ENCODE data around the gene MYBPH.

The MYBPH gene

GRCh38 chr1:203126866-203127665, 48.6 kb downstream of the MYBPH start:
- no peak for TF ChIP-seq Cebpa-rat (IDR thresholded peaks at IDR 0.05)
- H3K4me2 ChIP-seq, result peak overlapping the region; percentile 69 to 83 (median 75)
- no peaks in the 10 kb centered on the region for H3K9me3 ChIP-seq (replicated peaks in 1 of 11)
- peak overlapping the region in 7 of 10 experiments; percentile 8 to 49 (median 24); a peak in 4 of 20 replicates for H3K4me3 ChIP-seq
- H3K4me1 ChIP-seq, result peaks cover 72 to 91% (median 88%) of the 10 kb centered on the region in 10 experiments
- H3K27me3 ChIP-seq, result peaks cover 31 to 67% (median 40%) of the 10 kb centered on the region in 11 experiments
- peaks cover 0 to 38% (median 0%) of the 10 kb centered on the region in 11 experiments; a peak in 3 of 22 replicates for H4K20me1 ChIP-seq
- H3K27ac ChIP-seq, result no peak overlapping the region
- H3K36me3 ChIP-seq, result no peaks in the 10 kb centered on the region
- peak overlapping the region in 1 of 11 experiments; percentile 20; a peak in 1 of 22 replicates for H3K9ac ChIP-seq

GRCh38 chr1:203126151-203126865, 49.3 kb downstream of the MYBPH start:
- Histone ChIP-seq H3K27me3 (peaks cover 31 to 61% (median 40%) of the 10 kb centered on the region in 11 experiments), H3K36me3 (no peaks in the 10 kb centered on the region), H3K4me2 (peak overlapping the region; percentile 69 to 83 (median 75)), H3K9me3 (replicated peaks in 1 of 11) (no peaks in the 10 kb centered on the region), H3K4me1 (peaks cover 80 to 91% (median 88%) of the 10 kb centered on the region in 10 experiments), H3K4me3 (peak overlapping the region in 1 of 10 experiments; percentile 49; a peak in 1 of 20 replicates), H4K20me1 (peaks cover 0 to 45% (median 0%) of the 10 kb centered on the region in 11 experiments; a peak in 3 of 22 replicates), H3K27ac (no peak overlapping the region), H3K9ac (no peak overlapping the region)
- no peak for TF ChIP-seq Cebpa-rat (IDR thresholded peaks at IDR 0.05)

- H3K4me1 ChIP-seq, result peaks cover 80 to 91% (median 85%) of the 10 kb centered on the region in 10 experiments
- H3K9me3 ChIP-seq (replicated peaks in 1 of 11), result no peaks in the 10 kb centered on the region
- H3K4me2 ChIP-seq, result peak overlapping the region; percentile 69 to 83 (median 75)
- H4K20me1 ChIP-seq, result peaks cover 0 to 53% (median 0%) of the 10 kb centered on the region in 11 experiments; a peak in 3 of 22 replicates
- H3K27ac ChIP-seq, result no peak overlapping the region
- TF ChIP-seq Cebpa-rat (IDR thresholded peaks at IDR 0.05), result no peak
- no peak overlapping the region for H3K4me3 ChIP-seq
- peak overlapping the region in 2 of 11 experiments; percentile 18 to 45; a peak in 2 of 22 replicates for H3K9ac ChIP-seq
- H3K27me3 ChIP-seq, result peaks cover 31 to 68% (median 38%) of the 10 kb centered on the region in 11 experiments
- H3K36me3 ChIP-seq, result no peaks in the 10 kb centered on the region
Measured at GRCh38 chr1:203124546-203125317, 50.9 kb downstream of the MYBPH start.

GRCh38 chr1:203124011-203124410, 51.6 kb downstream of the MYBPH start:
- Histone ChIP-seq H3K4me1 (peaks cover 73 to 83% (median 78%) of the 10 kb centered on the region in 10 experiments), H3K27ac (no peak overlapping the region), H3K36me3 (no peaks in the 10 kb centered on the region), H3K4me3 (no peak overlapping the region; a peak in 1 of 20 replicates), H4K20me1 (peaks cover 0 to 48% (median 0%) of the 10 kb centered on the region in 11 experiments; a peak in 2 of 22 replicates), H3K4me2 (peak overlapping the region; percentile 69 to 83 (median 75); a peak in 20 of 22 replicates), H3K27me3 (peaks cover 27 to 74% (median 31%) of the 10 kb centered on the region in 11 experiments), H3K9me3 (replicated peaks in 1 of 11) (no peaks in the 10 kb centered on the region), H3K9ac (peak overlapping the region in 2 of 11 experiments; percentile 18 to 45; a peak in 2 of 22 replicates)
- no peak for TF ChIP-seq Cebpa-rat (IDR thresholded peaks at IDR 0.05)

- Histone ChIP-seq H3K27me3 (peaks cover 8 to 74% (median 13%) of the 10 kb centered on the region in 11 experiments), H3K27ac (no peak overlapping the region), H3K4me1 (peaks cover 58 to 82% (median 67%) of the 10 kb centered on the region in 10 experiments), H3K36me3 (no peaks in the 10 kb centered on the region), H3K9ac (no peak overlapping the region), H3K9me3 (replicated peaks in 1 of 11) (no peaks in the 10 kb centered on the region), H3K4me2 (peak overlapping the region; percentile 70 to 83 (median 77)), H4K20me1 (peaks cover 0 to 38% (median 0%) of the 10 kb centered on the region in 11 experiments; a peak in 2 of 22 replicates), H3K4me3 (no peak overlapping the region)
- no peak for TF ChIP-seq Cebpa-rat (IDR thresholded peaks at IDR 0.05)
Measured at GRCh38 chr1:203122159-203122558, 53.5 kb downstream of the MYBPH start.

- Histone ChIP-seq H3K27ac (peak overlapping the region in 3 of 11 experiments; percentile 23 to 32 (median 23); a peak in 5 of 22 replicates), H3K4me1 (peaks cover 50 to 77% (median 59%) of the 10 kb centered on the region in 10 experiments), H3K9ac (no peak overlapping the region), H3K4me3 (no peak overlapping the region), H3K27me3 (peaks cover under 1 to 72% (median 5%) of the 10 kb centered on the region in 11 experiments; a peak in 21 of 22 replicates), H3K4me2 (peak overlapping the region; percentile 70 to 83 (median 77)), H3K36me3 (no peaks in the 10 kb centered on the region), H4K20me1 (peaks cover 0 to 34% (median 0%) of the 10 kb centered on the region in 11 experiments; a peak in 2 of 22 replicates), H3K9me3 (replicated peaks in 1 of 11) (no peaks in the 10 kb centered on the region)
- TF ChIP-seq Cebpa-rat (IDR thresholded peaks at IDR 0.05), result no peak
Measured at GRCh38 chr1:203121186-203122015, 54.2 kb downstream of the MYBPH start.

GRCh38 chr1:203120325-203121153, 55.1 kb downstream of the MYBPH start:
- peaks cover 0 to 39% (median 0%) of the 10 kb centered on the region in 11 experiments; a peak in 2 of 22 replicates for H4K20me1 ChIP-seq
- no peak overlapping the region for H3K4me3 ChIP-seq
- TF ChIP-seq Cebpa-rat (IDR thresholded peaks at IDR 0.05), result no peak
- no peak overlapping the region for H3K9ac ChIP-seq
- no peaks in the 10 kb centered on the region for H3K9me3 ChIP-seq (replicated peaks in 1 of 11)
- H3K27ac ChIP-seq, result peak overlapping the region in 2 of 11 experiments; percentile 23 to 32; a peak in 1 of 22 replicates
- peak overlapping the region; percentile 70 to 83 (median 77); a peak in 21 of 22 replicates for H3K4me2 ChIP-seq
- peaks cover 41 to 75% (median 53%) of the 10 kb centered on the region in 10 experiments for H3K4me1 ChIP-seq
- H3K36me3 ChIP-seq, result no peaks in the 10 kb centered on the region
- peaks cover 0 to 72% (median 0%) of the 10 kb centered on the region in 11 experiments; a peak in 7 of 22 replicates for H3K27me3 ChIP-seq
